GM12878 (cell line): Measurements from ENCODE around the gene PSAP.

ENCODE experiments used
- ETV6 ChIP-seq, 2 experiments: fragments of 450-650 bp in 1 of 2; IDR thresholded peaks in 1 of 2; conservative IDR thresholded peaks in 1 of 2; 2 replicates each; pipeline ENCODE4 v1.6.1; 2014; ENCODE audit warnings: antibody characterized with exemption in 1 of 2, borderline replicate concordance in 1 of 2, low read depth in 1 of 2, mild to moderate bottlenecking in 1 of 2, moderate library complexity in 1 of 2
- EZH2 ChIP-seq: IDR thresholded peaks from 2 replicates; pipeline ENCODE4 v1.6.1; 2012; ENCODE audit warnings: low read depth, mild to moderate bottlenecking, control low read depth, inconsistent platforms, low read length, borderline replicate concordance; ENCODE audit not compliant: control insufficient read depth
- HDGF ChIP-seq: fragments of 450-650 bp; IDR thresholded peaks from 2 replicates; pipeline ENCODE4 v1.6.1; 2016; ENCODE audit warnings: antibody characterized with exemption
- NR2C2 ChIP-seq: IDR thresholded peaks from 2 replicates; pipeline ENCODE4 v1.6.1; 2011; ENCODE audit warnings: borderline replicate concordance, low read depth; ENCODE audit not compliant: control insufficient read depth, insufficient read length
- RAD51 ChIP-seq: fragments of 450-650 bp; IDR thresholded peaks from 2 replicates; pipeline ENCODE4 v1.6.1; 2016; ENCODE audit warnings: moderate library complexity, mild to moderate bottlenecking, inconsistent platforms
- SIX5 ChIP-seq: IDR thresholded peaks from 2 replicates; pipeline ENCODE4 v1.6.1; 2011; ENCODE audit warnings: mild to moderate bottlenecking, low read depth, low read length, moderate library complexity; ENCODE audit not compliant: severe bottlenecking
- SP1 ChIP-seq: IDR thresholded peaks from one replicate; pipeline ENCODE4 v1.6.1; 2011; ENCODE audit warnings: low read depth, low read length
- TCF3 ChIP-seq: IDR thresholded peaks from 2 replicates; pipeline ENCODE4 v1.6.1; 2012; ENCODE audit warnings: low read depth, mild to moderate bottlenecking, low read length, borderline replicate concordance; ENCODE audit not compliant: insufficient read depth
- TF ChIP-seq, protein P1 (sequence below): IDR thresholded peaks from 2 replicates; pipeline ENCODE4 v1.6.1; 2012; ENCODE audit warnings: mild to moderate bottlenecking, low read depth, low read length
- TF ChIP-seq, protein P2 (sequence below): IDR thresholded peaks from 2 replicates; pipeline ENCODE4 v1.6.1; 2012; ENCODE audit warnings: low read depth, low read length, improper control_type of control experiment

DNA sequence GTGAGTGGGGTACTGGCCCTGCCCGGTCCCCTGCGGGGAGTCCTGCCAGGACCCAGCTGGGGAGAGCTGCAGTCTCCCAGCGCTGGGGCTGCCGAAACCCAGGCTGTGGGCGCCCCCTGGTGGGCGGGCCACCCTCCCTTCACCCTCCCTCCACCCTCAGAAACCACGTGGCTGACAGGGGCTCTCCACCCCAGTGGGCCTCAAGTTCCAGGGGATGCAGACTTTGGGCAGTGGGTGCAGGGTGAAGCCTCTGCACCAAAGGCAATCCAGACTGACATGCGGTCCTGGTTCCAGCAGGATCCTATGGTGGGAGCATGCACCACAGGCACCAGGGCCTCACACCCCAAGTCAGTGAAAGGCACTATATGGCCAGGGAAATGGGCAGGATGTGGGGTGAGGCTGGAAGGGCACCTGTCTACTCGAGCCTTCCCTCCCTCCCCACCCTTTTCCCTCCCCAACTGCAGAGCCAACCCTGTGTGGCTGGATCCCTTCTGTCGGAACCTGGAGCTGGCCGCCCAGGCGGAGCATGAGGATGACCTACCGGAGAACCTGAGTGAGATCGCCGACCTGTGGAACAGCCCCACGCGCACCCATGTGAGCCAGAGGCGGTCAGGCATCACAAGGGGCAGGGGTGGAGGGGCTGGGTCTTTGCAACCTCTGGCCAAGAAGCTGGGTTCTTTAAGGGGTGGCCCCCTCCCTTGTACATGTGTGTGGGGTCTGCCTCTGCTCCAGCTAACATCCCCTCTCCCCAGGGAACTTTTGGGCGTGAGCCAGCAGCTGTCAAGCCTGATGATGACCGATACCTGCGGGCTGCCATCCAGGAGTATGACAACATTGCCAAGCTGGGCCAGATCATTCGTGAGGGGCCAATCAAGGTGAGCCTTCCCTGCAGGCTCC lies 38.8 kb downstream of the PSAP start:
- TF ChIP-seq, protein P1, sequence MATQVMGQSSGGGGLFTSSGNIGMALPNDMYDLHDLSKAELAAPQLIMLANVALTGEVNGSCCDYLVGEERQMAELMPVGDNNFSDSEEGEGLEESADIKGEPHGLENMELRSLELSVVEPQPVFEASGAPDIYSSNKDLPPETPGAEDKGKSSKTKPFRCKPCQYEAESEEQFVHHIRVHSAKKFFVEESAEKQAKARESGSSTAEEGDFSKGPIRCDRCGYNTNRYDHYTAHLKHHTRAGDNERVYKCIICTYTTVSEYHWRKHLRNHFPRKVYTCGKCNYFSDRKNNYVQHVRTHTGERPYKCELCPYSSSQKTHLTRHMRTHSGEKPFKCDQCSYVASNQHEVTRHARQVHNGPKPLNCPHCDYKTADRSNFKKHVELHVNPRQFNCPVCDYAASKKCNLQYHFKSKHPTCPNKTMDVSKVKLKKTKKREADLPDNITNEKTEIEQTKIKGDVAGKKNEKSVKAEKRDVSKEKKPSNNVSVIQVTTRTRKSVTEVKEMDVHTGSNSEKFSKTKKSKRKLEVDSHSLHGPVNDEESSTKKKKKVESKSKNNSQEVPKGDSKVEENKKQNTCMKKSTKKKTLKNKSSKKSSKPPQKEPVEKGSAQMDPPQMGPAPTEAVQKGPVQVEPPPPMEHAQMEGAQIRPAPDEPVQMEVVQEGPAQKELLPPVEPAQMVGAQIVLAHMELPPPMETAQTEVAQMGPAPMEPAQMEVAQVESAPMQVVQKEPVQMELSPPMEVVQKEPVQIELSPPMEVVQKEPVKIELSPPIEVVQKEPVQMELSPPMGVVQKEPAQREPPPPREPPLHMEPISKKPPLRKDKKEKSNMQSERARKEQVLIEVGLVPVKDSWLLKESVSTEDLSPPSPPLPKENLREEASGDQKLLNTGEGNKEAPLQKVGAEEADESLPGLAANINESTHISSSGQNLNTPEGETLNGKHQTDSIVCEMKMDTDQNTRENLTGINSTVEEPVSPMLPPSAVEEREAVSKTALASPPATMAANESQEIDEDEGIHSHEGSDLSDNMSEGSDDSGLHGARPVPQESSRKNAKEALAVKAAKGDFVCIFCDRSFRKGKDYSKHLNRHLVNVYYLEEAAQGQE, result no peak
- TF ChIP-seq HDGF (no peak; the same call in 1 of the 2 replicates), EZH2 (no peak), SIX5 (no peak), ETV6 (conservative IDR thresholded peaks at IDR 0.05 in 1 of 2, IDR thresholded peaks at IDR 0.05 in 1 of 2; ENCODE audit: borderline replicate concordance in 1 of 2, low read depth in 1 of 2) (no peak), SP1 (no peak), RAD51 (peak; percentile 52; the same call in 1 of the 2 replicates), TCF3 (no peak), NR2C2 (no peak)
- TF ChIP-seq, protein P2, sequence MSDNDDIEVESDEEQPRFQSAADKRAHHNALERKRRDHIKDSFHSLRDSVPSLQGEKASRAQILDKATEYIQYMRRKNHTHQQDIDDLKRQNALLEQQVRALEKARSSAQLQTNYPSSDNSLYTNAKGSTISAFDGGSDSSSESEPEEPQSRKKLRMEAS, result peak; percentile 73; the same call in 1 of the 2 replicates
